Mesenchymal stem cell (in vitro differentiated cells and primary cell): ENCODE results near the gene OR5B21.

Experiments used
- DNase-seq: peaks from one replicate; pipeline ENCODE4 v3.0.0-alpha.2; 2013
- H2AFZ ChIP-seq: one replicate; pipeline ENCODE4 v1.6.1; 2013; ENCODE audit warnings: low read depth, mild to moderate bottlenecking, control low read depth, inconsistent platforms, low read length, moderate library complexity
- H2AK5ac ChIP-seq: 2 replicates; pipeline ENCODE4 v1.6.1; 2013; ENCODE audit warnings: low read length, moderate library complexity, mild to moderate bottlenecking, inconsistent platforms; ENCODE audit not compliant: severe bottlenecking
- H2BK120ac ChIP-seq: one replicate; pipeline ENCODE4 v1.6.1; 2013; ENCODE audit warnings: low read depth, mild to moderate bottlenecking, inconsistent platforms, low read length, moderate library complexity
- H2BK12ac ChIP-seq, 2 experiments: one replicate each; pipeline ENCODE4 v1.6.1; 2013; ENCODE audit warnings: inconsistent platforms in 2 of 2, low read length in 2 of 2, mild to moderate bottlenecking in 2 of 2, moderate library complexity in 2 of 2, control low read depth in 1 of 2
- H2BK15ac ChIP-seq: one replicate; pipeline ENCODE4 v1.6.1; 2013; ENCODE audit warnings: mild to moderate bottlenecking, low read depth, inconsistent platforms; ENCODE audit not compliant: poor library complexity, severe bottlenecking
- H2BK5ac ChIP-seq: 2 replicates; pipeline ENCODE4 v1.6.1; 2013; ENCODE audit warnings: low read depth, mild to moderate bottlenecking, low read length, control low read depth, inconsistent platforms; ENCODE audit not compliant: poor library complexity, severe bottlenecking
- H3K14ac ChIP-seq, 2 experiments: one replicate each; pipeline ENCODE4 v1.6.1; 2013; ENCODE audit warnings: inconsistent platforms in 2 of 2, low read length in 2 of 2, control low read depth in 1 of 2, mild to moderate bottlenecking in 1 of 2, moderate library complexity in 1 of 2
- H3K18ac ChIP-seq, 2 experiments: one replicate each; pipeline ENCODE4 v1.6.1; 2013; ENCODE audit warnings: inconsistent platforms in 2 of 2, low read length in 2 of 2, control low read depth in 1 of 2, low read depth in 1 of 2, mild to moderate bottlenecking in 1 of 2
- H3K23ac ChIP-seq, 2 experiments: one replicate each; pipeline ENCODE4 v1.6.1; 2013; ENCODE audit warnings: inconsistent platforms in 2 of 2, low read length in 2 of 2, mild to moderate bottlenecking in 2 of 2, moderate library complexity in 2 of 2, control low read depth in 1 of 2
- H3K27ac ChIP-seq: 2 replicates; pipeline ENCODE4 v1.5.1; 2013; ENCODE audit warnings: mild to moderate bottlenecking, moderate library complexity, low read length, control low read depth, inconsistent platforms; ENCODE audit not compliant: poor library complexity, severe bottlenecking
- H3K27me3 ChIP-seq, 2 experiments: 2 replicates each; pipeline versions ENCODE4 v1.6.1 to v1.7.0; 2013; ENCODE audit warnings: low read length in 2 of 2, mild to moderate bottlenecking in 2 of 2, moderate library complexity in 2 of 2, control low read depth in 1 of 2, inconsistent platforms in 1 of 2; ENCODE audit not compliant: control insufficient read depth in 1 of 2, insufficient read depth in 1 of 2
- H3K36me3 ChIP-seq, 2 experiments: 2 replicates each; pipeline versions ENCODE4 v1.6.1 to v1.7.0; 2013; ENCODE audit warnings: low read length in 2 of 2, control low read depth in 1 of 2, inconsistent platforms in 1 of 2, low read depth in 1 of 2, mild to moderate bottlenecking in 1 of 2; ENCODE audit not compliant: insufficient read depth in 2 of 2, control insufficient read depth in 1 of 2
- H3K4ac ChIP-seq, 2 experiments: one replicate each; pipeline ENCODE4 v1.6.1; 2013; ENCODE audit warnings: inconsistent platforms in 2 of 2, low read length in 2 of 2, mild to moderate bottlenecking in 2 of 2, moderate library complexity in 2 of 2, control low read depth in 1 of 2, low read depth in 1 of 2
- H3K4me1 ChIP-seq: 2 replicates; pipeline ENCODE4 v1.6.1; 2013; ENCODE audit warnings: low read depth, low read length, control low read depth; ENCODE audit not compliant: control insufficient read depth, insufficient read depth
- H3K4me2 ChIP-seq: 2 replicates; pipeline ENCODE4 v1.6.1; 2013; ENCODE audit warnings: low read length, mild to moderate bottlenecking, inconsistent platforms; ENCODE audit not compliant: poor library complexity, severe bottlenecking
- H3K4me3 ChIP-seq, 2 experiments: 2 replicates each; pipeline versions ENCODE4 v1.5.1 to v1.7.0; 2013; ENCODE audit warnings: low read length in 2 of 2, mild to moderate bottlenecking in 2 of 2, control low read depth in 1 of 2, low read depth in 1 of 2; ENCODE audit not compliant: insufficient read depth in 1 of 2
- H3K79me1 ChIP-seq: replicated peaks from 2 replicates; pipeline ENCODE4 v1.6.1; 2013; ENCODE audit warnings: mild to moderate bottlenecking, control low read depth, low read length, inconsistent platforms; ENCODE audit not compliant: poor library complexity, severe bottlenecking
- H3K9ac ChIP-seq: 2 replicates; pipeline ENCODE4 v1.7.0; 2013; ENCODE audit warnings: mild to moderate bottlenecking, low read length, moderate library complexity
- H3K9me3 ChIP-seq: 2 replicates; pipeline ENCODE4 v1.7.0; 2013; ENCODE audit warnings: mild to moderate bottlenecking, low read length; ENCODE audit not compliant: control insufficient read depth
- H4K8ac ChIP-seq: one replicate; pipeline ENCODE4 v1.6.1; 2013; ENCODE audit warnings: inconsistent platforms, mild to moderate bottlenecking, low read length, moderate library complexity
- H4K91ac ChIP-seq: one replicate; pipeline ENCODE4 v1.6.1; 2013; ENCODE audit warnings: mild to moderate bottlenecking, low read length, inconsistent platforms
- WGBS: methylation state at CpG from one replicate; pipeline ENCODE4 v1.1.7; 2013; ENCODE audit warnings: mixed read lengths; 5-methylcytosine and 5-hydroxymethylcytosine counted together

OR5B21 gene

GRCh38 chr11:58466293-58466692 lies 41.6 kb downstream of the OR5B21 start:
- no peak overlapping the region for H3K23ac ChIP-seq
- H3K4ac ChIP-seq = no peak overlapping the region
- no peak overlapping the region for H2BK5ac ChIP-seq
- no peak overlapping the region for H3K14ac ChIP-seq
- H3K4me1 ChIP-seq = no peaks in the 10 kb centered on the region
- no peak overlapping the region for H3K27ac ChIP-seq
- DNase-seq = no peak
- no peak overlapping the region for H3K4me2 ChIP-seq
- no peak overlapping the region for H3K4me3 ChIP-seq
- H2BK15ac ChIP-seq = no peak overlapping the region
- H4K8ac ChIP-seq = no peak overlapping the region
- H2AK5ac ChIP-seq = no peak overlapping the region
- no peak overlapping the region for H3K9ac ChIP-seq
- no peak overlapping the region for H2BK12ac ChIP-seq
- no CpG with 5 or more reads among the region's 1 CpG for WGBS
- H3K27me3 ChIP-seq = no peaks in the 10 kb centered on the region
- no peak overlapping the region for H2BK120ac ChIP-seq
- no peak overlapping the region for H3K18ac ChIP-seq
- H3K36me3 ChIP-seq = no peaks in the 10 kb centered on the region
- H3K9me3 ChIP-seq = peaks cover 37% of the 10 kb centered on the region
- H3K79me1 ChIP-seq = no peaks in the 10 kb centered on the region
- no peak overlapping the region for H4K91ac ChIP-seq
- H2AFZ ChIP-seq = no peak overlapping the region

- Histone ChIP-seq H2BK5ac (no peak overlapping the region), H3K9me3 (peaks cover 33% of the 10 kb centered on the region), H4K8ac (no peak overlapping the region), H3K4ac (no peak overlapping the region), H3K18ac (no peak overlapping the region), H3K36me3 (no peaks in the 10 kb centered on the region), H2BK120ac (no peak overlapping the region), H3K14ac (no peak overlapping the region), H3K79me1 (no peaks in the 10 kb centered on the region), H3K9ac (no peak overlapping the region), H3K23ac (no peak overlapping the region), H4K91ac (no peak overlapping the region), H3K4me1 (no peaks in the 10 kb centered on the region), H3K27me3 (no peaks in the 10 kb centered on the region), H3K4me2 (no peak overlapping the region), H3K27ac (no peak overlapping the region), H2AFZ (no peak overlapping the region), H3K4me3 (no peak overlapping the region), H2BK15ac (no peak overlapping the region), H2AK5ac (no peak overlapping the region), H2BK12ac (no peak overlapping the region)
- 41% methylated on average over 3 of the region's 3 CpGs for WGBS
- no peak for DNase-seq
These were observed 42.2 kb downstream of the OR5B21 start for GRCh38 chr11:58465690-58466089.
